ENCODE measurements around the gene HRH1. TPM values are rescaled to one million over a fixed set of nuclear protein-coding genes. Genes with fewer than 3 reads are reported as not detected.

The HRH1 gene
- total RNA-seq, 2 experiments from 2014 or later: 0.15 to 0.16 TPM

GRCh38 chr3:11132861-11133260 is 21.4 kb upstream of the HRH1 start:
- CTCF ChIA-PET: no interaction called here
- Mint-ChIP-seq H3K9me3 (ENCODE audit: low read depth) (no peaks in the 10 kb centered on the region), H3K27ac (no peak overlapping the region), H3K4me3 (no peak overlapping the region), H3K27me3 (peaks cover 5% of the 10 kb centered on the region), H3K36me3 (peaks cover 1% of the 10 kb centered on the region), H3K4me1 (no peaks in the 10 kb centered on the region)
- DNase-seq: no peak
- ATAC-seq: no peak

- no peaks in the 10 kb centered on the region for H3K9me3 Mint-ChIP-seq (ENCODE audit: low read depth)
- DNase-seq (no peak), ATAC-seq (no peak)
- CTCF ChIA-PET: no interaction called here
- no peak overlapping the region for H3K4me3 Mint-ChIP-seq
- peaks cover 1% of the 10 kb centered on the region for H3K36me3 Mint-ChIP-seq
- peaks cover 10% of the 10 kb centered on the region for H3K27me3 Mint-ChIP-seq
- H3K4me1 Mint-ChIP-seq: peaks cover 4% of the 10 kb centered on the region
- no peak overlapping the region for H3K27ac Mint-ChIP-seq
These were observed 19.5 kb upstream of the HRH1 start for GRCh38 chr3:11134794-11135193.

- Mint-ChIP-seq H3K27ac (no peak overlapping the region), H3K4me3 (no peak overlapping the region), H3K36me3 (peaks cover 1% of the 10 kb centered on the region), H3K27me3 (peaks cover 15% of the 10 kb centered on the region), H3K9me3 (ENCODE audit: low read depth) (no peaks in the 10 kb centered on the region), H3K4me1 (peaks cover 17% of the 10 kb centered on the region)
- DNase-seq: no peak
- CTCF ChIA-PET: no interaction called here
- ATAC-seq: no peak
These were observed 18.2 kb upstream of the HRH1 start for GRCh38 chr3:11136116-11136515.

GRCh38 chr3:11136830-11137626 is 17.3 kb upstream of the HRH1 start:
- Mint-ChIP-seq H3K36me3 (peaks cover 1% of the 10 kb centered on the region), H3K27me3 (peaks cover 15% of the 10 kb centered on the region), H3K9me3 (ENCODE audit: low read depth) (no peaks in the 10 kb centered on the region), H3K4me1 (peaks cover 22% of the 10 kb centered on the region), H3K4me3 (no peak overlapping the region), H3K27ac (no peak overlapping the region)
- CTCF ChIA-PET: no interaction called here
- DNase-seq (no peak), ATAC-seq (no peak)

- no peak for DNase-seq
- CTCF ChIA-PET: no interaction called here
- no peak for ATAC-seq
- H3K4me1 Mint-ChIP-seq: peaks cover 22% of the 10 kb centered on the region
- peaks cover 18% of the 10 kb centered on the region for H3K27me3 Mint-ChIP-seq
- H3K36me3 Mint-ChIP-seq: peaks cover 3% of the 10 kb centered on the region
- no peaks in the 10 kb centered on the region for H3K9me3 Mint-ChIP-seq (ENCODE audit: low read depth)
- H3K4me3 Mint-ChIP-seq: no peak overlapping the region
- H3K27ac Mint-ChIP-seq: no peak overlapping the region
These were observed 16.7 kb upstream of the HRH1 start for GRCh38 chr3:11137627-11137959.

- no peak overlapping the region for H3K27ac Mint-ChIP-seq
- no peak overlapping the region for H3K4me3 Mint-ChIP-seq
- no peaks in the 10 kb centered on the region for H3K9me3 Mint-ChIP-seq (ENCODE audit: low read depth)
- CTCF ChIA-PET: interaction anchor here (0.6 kb wide), 1 partner anchor 47 kb away, joined by 3 read pairs; no protein-coding TSS in a partner anchor
- peaks cover 24% of the 10 kb centered on the region for H3K27me3 Mint-ChIP-seq
- peaks cover 22% of the 10 kb centered on the region for H3K4me1 Mint-ChIP-seq
- ATAC-seq: no peak
- peaks cover 3% of the 10 kb centered on the region for H3K36me3 Mint-ChIP-seq
- DNase-seq: no peak
These were observed 15.9 kb upstream of the HRH1 start for GRCh38 chr3:11138371-11138770.

GRCh38 chr3:11140030-11140712 is 14.1 kb upstream of the HRH1 start:
- Mint-ChIP-seq H3K4me3 (peak overlapping the region; percentile 13), H3K9me3 (ENCODE audit: low read depth) (no peaks in the 10 kb centered on the region), H3K36me3 (peaks cover 3% of the 10 kb centered on the region), H3K27me3 (peaks cover 34% of the 10 kb centered on the region), H3K4me1 (peaks cover 22% of the 10 kb centered on the region), H3K27ac (peak overlapping the region; percentile 76)
- ATAC-seq (peak; percentile 96), DNase-seq (peak; percentile 84)
- CTCF ChIA-PET: interaction anchor here (0.6 to 1.5 kb wide), 3 partner anchors 9 to 490 kb away, joined by 3 to 4 read pairs (median 3); no protein-coding TSS in a partner anchor

- peak overlapping the region; percentile 13 for H3K4me3 Mint-ChIP-seq
- H3K27ac Mint-ChIP-seq: peak overlapping the region; percentile 76
- ATAC-seq (peak; percentile 62), DNase-seq (no peak)
- H3K4me1 Mint-ChIP-seq: peaks cover 22% of the 10 kb centered on the region
- peaks cover 38% of the 10 kb centered on the region for H3K27me3 Mint-ChIP-seq
- CTCF ChIA-PET: interaction anchor here (1.5 kb wide), 1 partner anchor 80 kb away, joined by 4 read pairs; no protein-coding TSS in a partner anchor
- H3K36me3 Mint-ChIP-seq: peaks cover 3% of the 10 kb centered on the region
- H3K9me3 Mint-ChIP-seq (ENCODE audit: low read depth): no peaks in the 10 kb centered on the region
These were observed 13.6 kb upstream of the HRH1 start for GRCh38 chr3:11140713-11141104.

- no peaks in the 10 kb centered on the region for H3K9me3 Mint-ChIP-seq (ENCODE audit: low read depth)
- H3K36me3 Mint-ChIP-seq: peaks cover 2% of the 10 kb centered on the region
- H3K4me3 Mint-ChIP-seq: no peak overlapping the region
- no peak for ATAC-seq
- no peak for DNase-seq
- CTCF ChIA-PET: no interaction called here
- H3K27ac Mint-ChIP-seq: no peak overlapping the region
- peaks cover 57% of the 10 kb centered on the region for H3K27me3 Mint-ChIP-seq
- H3K4me1 Mint-ChIP-seq: peaks cover 22% of the 10 kb centered on the region
These were observed 10.8 kb upstream of the HRH1 start for GRCh38 chr3:11143476-11143875.

- Mint-ChIP-seq H3K9me3 (ENCODE audit: low read depth) (no peaks in the 10 kb centered on the region), H3K4me3 (no peak overlapping the region), H3K36me3 (peaks cover 2% of the 10 kb centered on the region), H3K27me3 (peaks cover 62% of the 10 kb centered on the region), H3K27ac (no peak overlapping the region), H3K4me1 (peaks cover 16% of the 10 kb centered on the region)
- DNase-seq: no peak
- no peak for ATAC-seq
- CTCF ChIA-PET: no interaction called here
These were observed 9.3 kb upstream of the HRH1 start for GRCh38 chr3:11144996-11145395.

GRCh38 chr3:11145888-11146287 is 8.4 kb upstream of the HRH1 start:
- H3K9me3 Mint-ChIP-seq (ENCODE audit: low read depth): no peaks in the 10 kb centered on the region
- no peak for ATAC-seq
- no peak overlapping the region for H3K4me3 Mint-ChIP-seq
- no peak overlapping the region for H3K27ac Mint-ChIP-seq
- no peak for DNase-seq
- CTCF ChIA-PET: no interaction called here
- peaks cover 7% of the 10 kb centered on the region for H3K4me1 Mint-ChIP-seq
- peaks cover 2% of the 10 kb centered on the region for H3K36me3 Mint-ChIP-seq
- peaks cover 65% of the 10 kb centered on the region for H3K27me3 Mint-ChIP-seq

- Mint-ChIP-seq H3K27ac (no peak overlapping the region), H3K9me3 (ENCODE audit: low read depth) (no peaks in the 10 kb centered on the region), H3K27me3 (peaks cover 73% of the 10 kb centered on the region), H3K4me3 (no peak overlapping the region), H3K36me3 (peaks cover 2% of the 10 kb centered on the region), H3K4me1 (no peaks in the 10 kb centered on the region)
- CTCF ChIA-PET: no interaction called here
- DNase-seq (no peak), ATAC-seq (no peak)
These were observed 7.3 kb upstream of the HRH1 start for GRCh38 chr3:11146773-11147660.

- ATAC-seq: no peak
- no peak overlapping the region for H3K27ac Mint-ChIP-seq
- H3K9me3 Mint-ChIP-seq (ENCODE audit: low read depth): no peaks in the 10 kb centered on the region
- no peaks in the 10 kb centered on the region for H3K36me3 Mint-ChIP-seq
- peaks cover 79% of the 10 kb centered on the region for H3K27me3 Mint-ChIP-seq
- DNase-seq: no peak
- no peak overlapping the region for H3K4me3 Mint-ChIP-seq
- H3K4me1 Mint-ChIP-seq: peaks cover 9% of the 10 kb centered on the region
- CTCF ChIA-PET: no interaction called here
These were observed 4.0 kb upstream of the HRH1 start for GRCh38 chr3:11150256-11150655.

Data from activated CD8-positive, alpha-beta memory T cell treated with anti-CD3 and anti-CD28 coated beads, Interleukin-2, amount 10 ng/mL, durations not matched to agents 7 days and 5 days (primary cell).